LNCaP clone FGC (cell line): ENCODE results near the gene KIF1B.
A peak's percentile ranks its signal among the peaks of the same experiment; 100 is the strongest.

ENCODE experiments used
- DNase-seq: peaks from one replicate; pipeline ENCODE4 v3.0.0-alpha.2; 2011; ENCODE audit warnings: low read depth
- H3K4me3 ChIP-seq: 2 replicates; pipeline ENCODE4 v1.5.1; 2011; ENCODE audit warnings: mild to moderate bottlenecking, low read depth, low read length, control low read depth
- TF ChIP-seq, protein P1 (sequence below): IDR thresholded peaks from 2 replicates; pipeline ENCODE4 v1.5.1; 2012; ENCODE audit warnings: mild to moderate bottlenecking; ENCODE audit not compliant: control insufficient read depth, insufficient read depth; ENCODE audit errors: extremely low read depth

Gene KIF1B

DNA sequence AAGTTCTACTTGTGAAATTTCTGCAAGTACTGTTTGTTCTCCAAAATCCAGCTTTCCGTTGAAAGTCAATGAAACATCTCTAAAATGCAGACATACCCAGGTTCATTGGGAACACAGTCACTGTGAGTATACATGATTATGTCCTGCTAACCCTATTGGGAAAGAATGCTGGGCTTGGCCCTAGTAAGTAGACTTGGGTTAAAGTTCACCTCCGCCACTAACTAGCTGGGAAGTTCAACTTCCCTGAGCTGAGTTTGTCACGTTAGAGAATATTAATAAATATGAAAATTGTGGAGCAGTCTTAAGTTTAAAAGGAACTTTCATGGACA, 178.0 kb downstream of the KIF1B start:
- H3K4me3 ChIP-seq, result no peak overlapping the region
- TF ChIP-seq, protein P1, sequence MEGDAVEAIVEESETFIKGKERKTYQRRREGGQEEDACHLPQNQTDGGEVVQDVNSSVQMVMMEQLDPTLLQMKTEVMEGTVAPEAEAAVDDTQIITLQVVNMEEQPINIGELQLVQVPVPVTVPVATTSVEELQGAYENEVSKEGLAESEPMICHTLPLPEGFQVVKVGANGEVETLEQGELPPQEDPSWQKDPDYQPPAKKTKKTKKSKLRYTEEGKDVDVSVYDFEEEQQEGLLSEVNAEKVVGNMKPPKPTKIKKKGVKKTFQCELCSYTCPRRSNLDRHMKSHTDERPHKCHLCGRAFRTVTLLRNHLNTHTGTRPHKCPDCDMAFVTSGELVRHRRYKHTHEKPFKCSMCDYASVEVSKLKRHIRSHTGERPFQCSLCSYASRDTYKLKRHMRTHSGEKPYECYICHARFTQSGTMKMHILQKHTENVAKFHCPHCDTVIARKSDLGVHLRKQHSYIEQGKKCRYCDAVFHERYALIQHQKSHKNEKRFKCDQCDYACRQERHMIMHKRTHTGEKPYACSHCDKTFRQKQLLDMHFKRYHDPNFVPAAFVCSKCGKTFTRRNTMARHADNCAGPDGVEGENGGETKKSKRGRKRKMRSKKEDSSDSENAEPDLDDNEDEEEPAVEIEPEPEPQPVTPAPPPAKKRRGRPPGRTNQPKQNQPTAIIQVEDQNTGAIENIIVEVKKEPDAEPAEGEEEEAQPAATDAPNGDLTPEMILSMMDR, result no peak
- no peak for DNase-seq

- DNase-seq, result no peak
- H3K4me3 ChIP-seq, result no peak overlapping the region
- TF ChIP-seq, protein P1, result no peak
These were observed 179.1 kb downstream of the KIF1B start for GRCh38 chr1:10389271-10389973.

DNA sequence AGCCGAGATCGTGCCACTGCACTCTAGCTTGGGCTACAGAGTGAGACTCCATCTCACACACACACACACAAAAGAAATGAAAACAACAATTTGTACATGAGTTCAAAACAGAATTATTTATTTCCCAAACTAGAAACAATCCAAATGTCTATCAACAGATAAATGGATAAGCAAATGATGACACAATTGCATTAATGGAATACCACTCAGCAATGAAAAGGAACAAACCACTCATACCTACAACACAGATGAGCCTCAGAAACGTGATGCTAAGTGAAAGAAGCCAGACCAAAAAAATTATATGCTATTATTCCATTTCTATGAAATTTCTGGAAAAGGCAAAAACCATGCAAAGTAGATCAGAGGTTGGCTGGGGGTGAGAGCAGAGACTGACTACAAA, 186.5 kb downstream of the KIF1B start:
- TF ChIP-seq, protein P1, result no peak
- no peak overlapping the region for H3K4me3 ChIP-seq
- DNase-seq, result no peak

DNA sequence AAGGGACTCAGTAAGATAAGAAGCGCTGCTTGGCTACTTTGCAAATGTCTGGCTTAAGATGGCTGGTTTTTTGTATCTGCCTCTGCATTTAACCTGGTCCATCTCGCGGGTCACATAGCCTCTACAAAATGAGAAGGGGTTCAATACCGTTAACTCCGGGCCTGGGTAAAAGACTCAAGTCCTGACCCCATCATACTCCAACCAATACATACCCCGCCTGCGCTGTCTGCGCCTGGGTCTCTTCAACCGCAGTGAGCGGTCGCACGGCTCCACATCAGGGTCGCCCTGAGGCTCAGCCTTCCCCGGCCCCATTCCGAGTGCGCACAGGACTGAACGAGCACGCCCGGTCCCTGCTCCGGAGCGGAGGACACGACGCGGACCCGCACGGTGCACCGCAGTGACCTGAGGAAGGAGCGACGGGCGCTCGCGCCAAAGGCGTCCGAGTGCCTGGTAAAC, 187.9 kb downstream of the KIF1B start:
- TF ChIP-seq, protein P1, result no peak
- no peak for DNase-seq
- peak overlapping the region; percentile 90 for H3K4me3 ChIP-seq

- TF ChIP-seq, protein P1, result 0 out of 2 replicates have a peak, but pooled peaks have one; percentile 8
- H3K4me3 ChIP-seq, result peak within 1 kb of the TSS; percentile 90
- DNase-seq, result peak; percentile 96
These were observed 188.5 kb downstream of the KIF1B start, which contains the start of gene PGD for GRCh38 chr1:10398734-10399443. TSS of gene PGD (plus strand) at chr1:10399064. CDS start at chr1:10399118, 54 bp downstream.

DNA sequence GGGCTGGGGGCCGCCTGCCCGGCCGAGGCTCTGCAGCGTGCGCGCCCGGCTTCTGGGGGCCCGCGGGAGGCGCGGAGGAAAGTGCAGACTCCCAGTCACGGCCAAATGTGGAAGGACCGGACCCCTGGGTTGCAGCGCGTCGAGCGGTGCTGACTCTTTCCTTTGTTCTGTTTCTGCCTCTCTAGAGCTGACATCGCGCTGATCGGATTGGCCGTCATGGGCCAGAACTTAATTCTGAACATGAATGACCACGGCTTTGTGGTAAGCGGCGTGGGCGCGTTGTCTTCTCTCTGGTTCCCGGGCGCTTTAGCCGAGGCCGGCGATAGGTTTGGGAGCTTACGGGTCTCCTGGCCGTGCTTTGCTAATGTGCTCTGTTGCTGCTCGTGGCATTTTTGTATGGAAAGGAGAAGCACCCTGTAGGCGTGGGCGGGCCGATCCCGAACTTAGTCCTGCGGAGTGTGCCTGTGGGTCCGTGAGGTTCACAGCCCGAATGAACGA, 189.1 kb downstream of the KIF1B start:
- TF ChIP-seq, protein P1, result no peak
- H3K4me3 ChIP-seq, result peak overlapping the region; percentile 90
- no peak for DNase-seq
